Measurements from ENCODE around the gene GLRA1. TPM values are rescaled to one million over a fixed set of nuclear protein-coding genes. Genes with fewer than 3 reads are reported as not detected.

GLRA1 gene
- total and polyA plus RNA-seq, 10 donors: not detected

GRCh38 chr5:151923866-151924476 lies 680 bp downstream of the GLRA1 start:
- no peak overlapping the region for H3K4me3 ChIP-seq
- peaks cover 0 to 41% (median 18%) of the 10 kb centered on the region in 7 donors for H3K27me3 ChIP-seq (replicated peaks in 1 of 7)
- no peaks in the 10 kb centered on the region for H3K4me1 ChIP-seq
- no peak for TF ChIP-seq POLR2AphosphoS5 (IDR thresholded peaks at IDR 0.05)
- no peak for TF ChIP-seq POLR2A (IDR thresholded peaks at IDR 0.05)
- TF ChIP-seq CTCF (IDR thresholded peaks at IDR 0.05 in 8 of 11, conservative IDR thresholded peaks at IDR 0.05 in 3 of 11): no peak
- H3K9me3 ChIP-seq: peaks cover 0 to 8% (median 0%) of the 10 kb centered on the region in 8 donors
- intact Hi-C loops (cut with DNase I; ENCODE audit: low total_unique reads): no loop called here
- no peaks in the 10 kb centered on the region for H3K36me3 ChIP-seq
- 14 to 22% (median 16%) methylated on average over 16 to 19 of the region's 19 CpGs for WGBS, 5 donors
- H3K27ac ChIP-seq: no peak overlapping the region
- DNase-seq: no peak

- H3K27ac ChIP-seq: no peak overlapping the region
- 71 to 80% (median 77%) methylated on average over 4 of the region's 4 CpGs for WGBS, 5 donors
- H3K9me3 ChIP-seq: peaks cover 0 to 8% (median 0%) of the 10 kb centered on the region in 8 donors
- no peak for DNase-seq
- H3K4me1 ChIP-seq: no peaks in the 10 kb centered on the region
- H3K36me3 ChIP-seq: no peaks in the 10 kb centered on the region
- TF ChIP-seq CTCF (IDR thresholded peaks at IDR 0.05 in 8 of 11, conservative IDR thresholded peaks at IDR 0.05 in 3 of 11) (no peak), POLR2A (IDR thresholded peaks at IDR 0.05) (no peak), POLR2AphosphoS5 (IDR thresholded peaks at IDR 0.05) (no peak)
- intact Hi-C loops (cut with DNase I; ENCODE audit: low total_unique reads): no loop called here
- no peak overlapping the region for H3K4me3 ChIP-seq
- H3K27me3 ChIP-seq (replicated peaks in 1 of 7): peaks cover 0 to 38% (median 18%) of the 10 kb centered on the region in 7 donors
Observed at GRCh38 chr5:151921916-151922315, 2.7 kb downstream of the GLRA1 start.

- Histone ChIP-seq H3K9me3 (no peaks in the 10 kb centered on the region), H3K27ac (no peak overlapping the region), H3K27me3 (replicated peaks in 1 of 7) (no peaks in the 10 kb centered on the region), H3K4me3 (no peak overlapping the region), H3K36me3 (no peaks in the 10 kb centered on the region), H3K4me1 (no peaks in the 10 kb centered on the region)
- WGBS, 5 donors: 70 to 91% (median 82%) methylated on average over 2 of the region's 2 CpGs
- TF ChIP-seq POLR2AphosphoS5 (IDR thresholded peaks at IDR 0.05): no peak
- TF ChIP-seq POLR2A (IDR thresholded peaks at IDR 0.05): no peak
- TF ChIP-seq CTCF (IDR thresholded peaks at IDR 0.05 in 8 of 11, conservative IDR thresholded peaks at IDR 0.05 in 3 of 11): no peak
- intact Hi-C loops (cut with DNase I; ENCODE audit: low total_unique reads): no loop called here
- DNase-seq: no peak
Observed at GRCh38 chr5:151917904-151918303, 6.7 kb downstream of the GLRA1 start.

- Histone ChIP-seq H3K36me3 (no peaks in the 10 kb centered on the region), H3K27me3 (replicated peaks in 1 of 7) (no peaks in the 10 kb centered on the region)
- intact Hi-C loops (cut with DNase I; ENCODE audit: low total_unique reads): no loop called here
Observed at GRCh38 chr5:151913425-151913824, 11.2 kb downstream of the GLRA1 start.

More at GRCh38 chr5:151913425-151913824, 11.2 kb downstream of the GLRA1 start:
- 91 to 96% (median 92%) methylated on average over 2 of the region's 2 CpGs for WGBS, 5 donors
- DNase-seq: no peak
- Histone ChIP-seq H3K27ac (no peak overlapping the region), H3K4me1 (no peaks in the 10 kb centered on the region), H3K4me3 (no peak overlapping the region), H3K9me3 (no peaks in the 10 kb centered on the region)
- no peak for TF ChIP-seq POLR2A (IDR thresholded peaks at IDR 0.05)
- no peak for TF ChIP-seq CTCF (IDR thresholded peaks at IDR 0.05 in 8 of 11, conservative IDR thresholded peaks at IDR 0.05 in 3 of 11)
- TF ChIP-seq POLR2AphosphoS5 (IDR thresholded peaks at IDR 0.05): no peak
